Measurements from ENCODE around the gene SNX32. TPM values are rescaled to one million over a fixed set of nuclear protein-coding genes. Genes with fewer than 3 reads are reported as not detected.

SNX32 gene
- total and polyA plus RNA-seq, 2 of the 13 experiments (the other 11 are each of a cell fraction or from before 2014, with no cell fraction given): 0.09 to 0.34 TPM

GRCh38 chr11:65884716-65885092 lies 50.9 kb downstream of the SNX32 start (continued):
- TF ChIP-seq ZNF574 (CRISPR knock-in tag; IDR thresholded peaks at IDR 0.05) (peak; percentile 73), ZNF354B (CRISPR knock-in tag; IDR thresholded peaks at IDR 0.05) (no peak), ZNF724P (CRISPR knock-in tag; IDR thresholded peaks at IDR 0.05; ENCODE audit: borderline replicate concordance) (0 out of 2 replicates have a peak, but pooled peaks have one; percentile 46), UBTF (CRISPR knock-in tag; IDR thresholded peaks at IDR 0.05) (peak; percentile 62), TBX2 (CRISPR knock-in tag; IDR thresholded peaks at IDR 0.05; ENCODE audit: borderline replicate concordance) (peak; percentile 28; the same call in 1 of the 2 replicates), MIER2 (CRISPR knock-in tag; IDR thresholded peaks at IDR 0.05) (0 out of 2 replicates have a peak, but pooled peaks have one; percentile 33), ZSCAN25 (CRISPR knock-in tag; IDR thresholded peaks at IDR 0.05) (peak; percentile 22; the same call in 1 of the 2 replicates), ISL2 (CRISPR knock-in tag; IDR thresholded peaks at IDR 0.05) (peak; percentile 16; the same call in 1 of the 2 replicates), XRCC5 (optimal IDR thresholded peaks at IDR 0.05; ENCODE audit: low read length) (peak; percentile 88), ZNF777 (CRISPR knock-in tag; IDR thresholded peaks at IDR 0.05) (no peak), SOX5 (CRISPR knock-in tag; IDR thresholded peaks at IDR 0.05; ENCODE audit: borderline replicate concordance) (0 out of 2 replicates have a peak, but pooled peaks have one; percentile 12), YY1 (IDR thresholded peaks at IDR 0.05; ENCODE audit: insufficient read depth, insufficient replicate concordance, low read depth, low read length) (peak; percentile 49), ZNF839 (CRISPR knock-in tag; IDR thresholded peaks at IDR 0.05; ENCODE audit: borderline replicate concordance) (no peak), ZNF572 (CRISPR knock-in tag; IDR thresholded peaks at IDR 0.05) (peak; percentile 75; the same call in 1 of the 2 replicates), ZNF331 (CRISPR knock-in tag; IDR thresholded peaks at IDR 0.05) (no peak), KDM4B (CRISPR knock-in tag; IDR thresholded peaks at IDR 0.05) (peak; percentile 72; the same call in 1 of the 2 replicates), ZNF263 (CRISPR knock-in tag; IDR thresholded peaks at IDR 0.05) (0 out of 2 replicates have a peak, but pooled peaks have one; percentile 76), ZNF883 (CRISPR knock-in tag; IDR thresholded peaks at IDR 0.05; ENCODE audit: not compliant biosample characterization) (no peak), ZNF607 (CRISPR knock-in tag; IDR thresholded peaks at IDR 0.05; ENCODE audit: borderline replicate concordance) (no peak), HDAC2 (CRISPR knock-in tag; IDR thresholded peaks at IDR 0.05) (0 out of 2 replicates have a peak, but pooled peaks have one; percentile 28), KDM3A (CRISPR knock-in tag; IDR thresholded peaks at IDR 0.05; ENCODE audit: low read depth) (peak; percentile 73; the same call in 1 of the 2 replicates), SMC3 (IDR thresholded peaks at IDR 0.05; ENCODE audit: low read length) (peak; percentile 82), ZFAT (CRISPR knock-in tag; conservative IDR thresholded peaks at IDR 0.05) (no peak), MAF1 (CRISPR knock-in tag; IDR thresholded peaks at IDR 0.05; ENCODE audit: borderline replicate concordance) (0 out of 2 replicates have a peak, but pooled peaks have one; percentile 35), ZNF780A (CRISPR knock-in tag; IDR thresholded peaks at IDR 0.05) (no peak), SMYD3 (CRISPR knock-in tag; IDR thresholded peaks at IDR 0.05) (no peak)
- TF ChIP-seq, protein P1, sequence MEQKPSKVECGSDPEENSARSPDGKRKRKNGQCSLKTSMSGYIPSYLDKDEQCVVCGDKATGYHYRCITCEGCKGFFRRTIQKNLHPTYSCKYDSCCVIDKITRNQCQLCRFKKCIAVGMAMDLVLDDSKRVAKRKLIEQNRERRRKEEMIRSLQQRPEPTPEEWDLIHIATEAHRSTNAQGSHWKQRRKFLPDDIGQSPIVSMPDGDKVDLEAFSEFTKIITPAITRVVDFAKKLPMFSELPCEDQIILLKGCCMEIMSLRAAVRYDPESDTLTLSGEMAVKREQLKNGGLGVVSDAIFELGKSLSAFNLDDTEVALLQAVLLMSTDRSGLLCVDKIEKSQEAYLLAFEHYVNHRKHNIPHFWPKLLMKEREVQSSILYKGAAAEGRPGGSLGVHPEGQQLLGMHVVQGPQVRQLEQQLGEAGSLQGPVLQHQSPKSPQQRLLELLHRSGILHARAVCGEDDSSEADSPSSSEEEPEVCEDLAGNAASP (CRISPR knock-in tag; IDR thresholded peaks at IDR 0.05; ENCODE audit: borderline replicate concordance): peak; percentile 56; the same call in 1 of the 2 replicates
